HEK293T (cell line): ENCODE data around the gene ATP2B2.

Experiments
- CTCF ChIA-PET: fragments of 350-600 bp; formaldehyde crosslinking; extraction: SDS; loops from one replicate; lab custom pipeline; 2021; ENCODE audit warnings: antibody characterized with exemption, inconsistent platforms; lab: Yijun Ruan, JAX
- POLR2A ChIA-PET: fragments of 350-600 bp; formaldehyde crosslinking; extraction: SDS; loops from one replicate; lab custom pipeline; 2020; ENCODE audit warnings: antibody characterized with exemption, inconsistent platforms; lab: Yijun Ruan, JAX
- DNase-seq: peaks from one replicate; pipeline ENCODE4 v3.0.0; 2012; ENCODE audit warnings: mixed read lengths; ENCODE audit errors: extremely low spot score
- ARNT ChIP-seq: fragments of 450-650 bp; IDR thresholded peaks from 2 replicates; pipeline ENCODE4 v1.6.1; 2017; ENCODE audit warnings: mild to moderate bottlenecking
- BHLHE40 ChIP-seq: fragments of 450-650 bp; IDR thresholded peaks from 2 replicates; pipeline ENCODE4 v1.6.1; 2016; ENCODE audit warnings: mild to moderate bottlenecking, moderate library complexity, borderline replicate concordance
- CTBP1 ChIP-seq: fragments of 450-650 bp; IDR thresholded peaks from 2 replicates; pipeline ENCODE4 v1.6.1; 2016; ENCODE audit warnings: borderline replicate concordance
- ELF4 ChIP-seq: fragments of 450-650 bp; IDR thresholded peaks from 2 replicates; pipeline ENCODE4 v1.6.1; 2017; ENCODE audit warnings: antibody characterized with exemption
- FOXA1 ChIP-seq: fragments of 450-650 bp; IDR thresholded peaks from 2 replicates; pipeline ENCODE4 v1.6.1; 2016; ENCODE audit warnings: mild to moderate bottlenecking
- FOXK2 ChIP-seq: fragments of 450-650 bp; IDR thresholded peaks from 2 replicates; pipeline ENCODE4 v1.6.1; 2016; ENCODE audit warnings: mild to moderate bottlenecking
- FOXM1 ChIP-seq: fragments of 450-650 bp; IDR thresholded peaks from 2 replicates; pipeline ENCODE4 v1.6.1; 2017; ENCODE audit warnings: mild to moderate bottlenecking, borderline replicate concordance
- HDGF ChIP-seq: fragments of 450-650 bp; IDR thresholded peaks from 2 replicates; pipeline ENCODE4 v1.6.1; 2017; ENCODE audit warnings: antibody characterized with exemption, borderline replicate concordance
- L3MBTL2 ChIP-seq: fragments of 450-650 bp; conservative IDR thresholded peaks from 2 replicates; pipeline ENCODE4 v1.6.1; 2016; ENCODE audit warnings: mild to moderate bottlenecking
- LEF1 ChIP-seq: fragments of 450-650 bp; IDR thresholded peaks from 2 replicates; pipeline ENCODE4 v1.6.1; 2017; ENCODE audit warnings: mild to moderate bottlenecking, borderline replicate concordance
- NFRKB ChIP-seq: fragments of 450-650 bp; IDR thresholded peaks from 2 replicates; pipeline ENCODE4 v1.6.1; 2016; ENCODE audit warnings: mild to moderate bottlenecking, moderate library complexity
- PKNOX1 ChIP-seq: fragments of 450-650 bp; IDR thresholded peaks from 2 replicates; pipeline ENCODE4 v1.6.1; 2016
- SP1 ChIP-seq: fragments of 450-650 bp; IDR thresholded peaks from 2 replicates; pipeline ENCODE4 v1.6.1; 2017
- SUZ12 ChIP-seq: fragments of 450-650 bp; IDR thresholded peaks from 2 replicates; pipeline ENCODE4 v1.6.1; 2016; ENCODE audit warnings: mild to moderate bottlenecking
- TARDBP ChIP-seq: fragments of 450-650 bp; IDR thresholded peaks from 2 replicates; pipeline ENCODE4 v1.6.1; 2016
- ZNF384 ChIP-seq: fragments of 450-650 bp; IDR thresholded peaks from 2 replicates; pipeline ENCODE4 v1.6.1; 2016

The ATP2B2 gene

GRCh38 chr3:10438902-10439610 lies 66.3 kb downstream of the ATP2B2 start:
- DNase-seq: no peak
- POLR2A ChIA-PET: no interaction called here
- no peak for TF ChIP-seq TARDBP
- CTCF ChIA-PET: no interaction called here

GRCh38 chr3:10437995-10438901 lies 67.1 kb downstream of the ATP2B2 start:
- TF ChIP-seq PKNOX1 (peak; percentile 65), ZNF384 (no peak)
- POLR2A ChIA-PET: no interaction called here
- peak; percentile 22 for DNase-seq
- CTCF ChIA-PET: no interaction called here

GRCh38 chr3:10437272-10437994 lies 68.0 kb downstream of the ATP2B2 start:
- no peak for DNase-seq
- CTCF ChIA-PET: no interaction called here
- TF ChIP-seq PKNOX1 (peak; percentile 52), FOXK2 (no peak), SUZ12 (no peak), HDGF (no peak), CTBP1 (no peak)
- POLR2A ChIA-PET: no interaction called here

- ChIA-PET CTCF (interaction anchor here (1.4 kb wide), 1 partner anchor 27 kb away, joined by 4 read pairs; no protein-coding TSS in a partner anchor), POLR2A (no interaction called here)
- no peak for DNase-seq
- no peak for TF ChIP-seq FOXK2
- no peak for TF ChIP-seq TARDBP
- no peak for TF ChIP-seq NFRKB
- no peak for TF ChIP-seq CTBP1
- TF ChIP-seq PKNOX1: no peak
- TF ChIP-seq ZNF384: no peak
- TF ChIP-seq BHLHE40: no peak
- no peak for TF ChIP-seq ELF4
- no peak for TF ChIP-seq LEF1
- TF ChIP-seq SUZ12: no peak
- no peak for TF ChIP-seq FOXA1
- no peak for TF ChIP-seq L3MBTL2
- no peak for TF ChIP-seq HDGF
Measured at GRCh38 chr3:10435850-10436249, 69.5 kb downstream of the ATP2B2 start.

- CTCF ChIA-PET: no interaction called here
- TF ChIP-seq FOXK2 (no peak), BHLHE40 (no peak), LEF1 (no peak), SUZ12 (no peak), ARNT (no peak), ELF4 (no peak), L3MBTL2 (no peak), ZNF384 (no peak), PKNOX1 (no peak), SP1 (no peak), FOXA1 (no peak), CTBP1 (no peak), TARDBP (no peak), NFRKB (no peak), FOXM1 (no peak)
- POLR2A ChIA-PET: no interaction called here
- no peak for DNase-seq
Measured at GRCh38 chr3:10434938-10435336, 70.4 kb downstream of the ATP2B2 start.
